Ascending aorta (tissue), 2 donors: ENCODE results near the gene OR2L2. TPM values are rescaled to one million over a fixed set of nuclear protein-coding genes. Genes with fewer than 3 reads are reported as not detected.

ENCODE experiments used
- DNase-seq, 2 donors: peaks; one replicate each; pipeline ENCODE4 v3.0.0-alpha.2; 2019; ENCODE audit warnings: low spot score in 2 of 2
- H3K27ac ChIP-seq, 2 donors: fragments of 200-600 bp; sonication (generic); one replicate each; pipeline ENCODE4 v1.5.1; 2016 to 2017; ENCODE audit warnings: mild to moderate bottlenecking in 1 of 2
- H3K27me3 ChIP-seq: fragments of 200-600 bp; sonication (generic); one replicate; pipeline ENCODE4 v1.5.1; 2017
- H3K36me3 ChIP-seq, 2 donors: fragments of 200-600 bp; sonication (generic); one replicate each; pipeline ENCODE4 v1.5.1; 2016
- H3K4me1 ChIP-seq, 2 donors: fragments of 200-600 bp; sonication (generic); one replicate each; pipeline ENCODE4 v1.5.1; 2016 to 2017; ENCODE audit warnings: mild to moderate bottlenecking in 1 of 2
- H3K4me3 ChIP-seq, 2 donors: fragments of 200-600 bp; sonication (generic); one replicate each; pipeline ENCODE4 v1.5.1; 2016 to 2017; ENCODE audit warnings: mild to moderate bottlenecking in 1 of 2
- H3K9me3 ChIP-seq, 2 donors: fragments of 200-600 bp; sonication (generic); one replicate each; pipeline ENCODE4 v1.5.1; 2016
- CTCF ChIP-seq, 3 experiments: fragments of 200-600 bp in 2 of 3; fragments of 450-650 bp in 1 of 3; sonication (generic) in 2 of 3; IDR thresholded peaks; one replicate each; pipeline ENCODE4 v1.5.1; 2016 to 2019; ENCODE audit warnings: antibody characterized with exemption in 3 of 3, mild to moderate bottlenecking in 1 of 3, moderate library complexity in 1 of 3
- intact Hi-C: fragments of 100-400 bp; cut with DNase I; formaldehyde crosslinking; loops from one replicate; pipeline ENCODE4 v1.15.1; 2023
- total RNA-seq: library from RNA; depleted of rRNA; stranded (reverse); fragments of >200 nt; gene quantifications from one replicate; pipeline ENCODE4 v1.1.0, GENCODE V29; 2016

Gene OR2L2
- total RNA-seq, 1 donor from 2014 or later = not detected

GRCh38 chr1:248009681-248010080, 20.2 kb upstream of the OR2L2 start:
- intact Hi-C loops = no loop called here
- no peak for TF ChIP-seq CTCF (IDR thresholded peaks at IDR 0.05)
- H3K36me3 ChIP-seq = no peaks in the 10 kb centered on the region
- no peak overlapping the region for H3K27ac ChIP-seq
- H3K27me3 ChIP-seq = no peaks in the 10 kb centered on the region
- no peak overlapping the region for H3K4me3 ChIP-seq
- no peaks in the 10 kb centered on the region for H3K4me1 ChIP-seq
- DNase-seq = no peak
- H3K9me3 ChIP-seq = peaks cover 0 to 14% of the 10 kb centered on the region in 2 donors

GRCh38 chr1:248013229-248013710, 16.6 kb upstream of the OR2L2 start, which contains the start of gene OR2L5:
TSS of gene OR2L5 (plus strand) at chr1:248013660. CDS start at chr1:248021948, 8,288 bp downstream.
- Histone ChIP-seq H3K36me3 (no peaks in the 10 kb centered on the region), H3K4me1 (no peaks in the 10 kb centered on the region), H3K27me3 (no peaks in the 10 kb centered on the region), H3K9me3 (peaks cover 0 to 14% of the 10 kb centered on the region in 2 donors), H3K27ac (no peak within 1 kb of the TSS), H3K4me3 (no peak within 1 kb of the TSS)
- intact Hi-C loops = no loop called here
- DNase-seq = no peak
- no peak for TF ChIP-seq CTCF (IDR thresholded peaks at IDR 0.05)

DNA sequence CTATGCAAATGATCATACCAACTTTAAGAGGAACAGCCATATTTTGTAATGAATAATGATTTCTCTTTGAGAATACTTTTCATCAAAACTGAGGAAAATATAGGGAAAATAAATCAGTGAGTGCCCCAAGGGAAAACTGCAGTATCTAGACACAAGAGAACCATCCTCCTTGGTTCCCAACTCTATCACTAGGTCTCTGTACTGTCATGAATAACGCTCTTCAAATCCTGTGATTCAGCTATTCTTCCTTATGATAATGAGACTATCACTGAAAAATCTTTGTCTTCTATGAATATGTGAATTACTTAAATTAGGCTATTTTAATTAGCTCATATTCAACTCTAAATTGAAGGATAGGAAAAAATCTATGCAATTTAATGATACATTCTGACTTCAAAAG, 14.1 kb upstream of the OR2L2 start:
- no peaks in the 10 kb centered on the region for H3K27me3 ChIP-seq

DNA sequence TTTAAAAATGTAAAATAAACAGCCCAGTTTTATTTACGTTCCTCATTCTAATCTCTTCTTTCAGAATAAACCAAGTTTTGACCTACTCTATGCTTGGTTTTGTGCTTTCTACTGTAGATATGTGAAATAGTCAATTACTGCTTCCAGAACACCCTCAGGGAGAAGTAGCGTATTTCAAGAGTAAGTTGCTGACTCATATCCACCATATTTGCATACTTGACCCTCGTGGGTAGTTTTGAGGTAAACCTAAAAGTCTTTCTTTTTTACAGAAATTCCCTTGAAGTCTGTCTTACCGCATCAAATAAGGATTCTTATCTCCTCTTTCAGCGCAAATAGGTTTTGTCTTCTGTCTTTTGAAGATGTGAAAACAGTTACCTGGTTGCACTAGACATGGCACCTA, 15.3 kb downstream of the OR2L2 start:
- no peaks in the 10 kb centered on the region for H3K36me3 ChIP-seq
- no peak for TF ChIP-seq CTCF (IDR thresholded peaks at IDR 0.05)
- intact Hi-C loops = no loop called here

More for the DNA sequence above, 14.1 kb upstream of the OR2L2 start:
- Histone ChIP-seq H3K36me3 (no peaks in the 10 kb centered on the region), H3K4me1 (no peaks in the 10 kb centered on the region), H3K27ac (no peak overlapping the region), H3K9me3 (no peaks in the 10 kb centered on the region), H3K4me3 (no peak overlapping the region)
- TF ChIP-seq CTCF (IDR thresholded peaks at IDR 0.05) = no peak
- intact Hi-C loops = no loop called here
- DNase-seq = no peak

DNA sequence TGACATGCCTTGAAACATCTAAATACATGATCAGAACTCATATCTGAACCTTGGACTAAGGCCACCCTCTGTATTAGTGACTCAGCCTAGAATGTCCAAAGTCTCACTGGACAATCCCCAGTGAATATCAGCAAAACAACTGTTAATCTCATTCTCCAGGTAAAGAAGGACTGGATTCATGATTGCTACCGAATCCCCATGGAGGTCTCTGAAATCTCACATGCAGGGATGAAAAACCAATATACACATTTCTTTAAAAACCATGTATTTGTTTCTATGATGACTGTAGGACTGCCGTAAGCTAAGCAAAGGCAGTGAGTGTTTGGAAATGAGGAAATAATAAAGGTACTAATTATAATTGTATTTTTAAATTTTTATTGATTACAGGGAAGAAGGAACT, 16.7 kb downstream of the OR2L2 start, which contains the start of gene OR2L3:
OR2L3 (plus strand) TSS at position 301 of the 400 bp plus-strand sequence. CDS start 13,846 bp downstream, outside the sequence.
- Histone ChIP-seq H3K9me3 (no peaks in the 10 kb centered on the region), H3K4me3 (no peak within 1 kb of the TSS), H3K27ac (no peak within 1 kb of the TSS), H3K27me3 (no peaks in the 10 kb centered on the region), H3K36me3 (no peaks in the 10 kb centered on the region), H3K4me1 (no peaks in the 10 kb centered on the region)
- DNase-seq = no peak
- intact Hi-C loops = no loop called here
- no peak for TF ChIP-seq CTCF (IDR thresholded peaks at IDR 0.05)

More for the DNA sequence above, 15.3 kb downstream of the OR2L2 start:
- Histone ChIP-seq H3K27ac (no peak overlapping the region), H3K4me3 (no peak overlapping the region), H3K4me1 (no peaks in the 10 kb centered on the region), H3K27me3 (no peaks in the 10 kb centered on the region), H3K9me3 (no peaks in the 10 kb centered on the region)
- DNase-seq = no peak

DNA sequence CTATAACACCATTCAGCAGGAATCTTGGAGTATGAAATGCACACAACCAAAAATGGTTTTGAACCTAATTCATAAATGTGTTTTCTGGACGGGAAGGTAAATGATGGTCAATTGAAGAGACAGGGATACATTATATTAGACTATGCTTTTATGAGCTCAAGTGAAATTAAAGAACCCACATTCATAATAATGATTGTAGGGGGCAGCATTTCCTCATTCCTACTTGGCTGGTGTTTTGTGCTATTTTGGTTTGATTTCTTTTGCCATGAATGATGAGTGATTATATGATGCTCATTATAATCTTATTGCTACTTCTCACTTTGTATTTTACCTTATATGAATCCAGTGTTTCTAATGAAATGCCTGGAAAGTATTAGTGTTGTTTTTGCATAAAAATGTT, 17.1 kb downstream of the OR2L2 start:
- intact Hi-C loops = no loop called here
- Histone ChIP-seq H3K36me3 (no peaks in the 10 kb centered on the region), H3K27ac (no peak overlapping the region), H3K4me1 (no peaks in the 10 kb centered on the region), H3K27me3 (no peaks in the 10 kb centered on the region), H3K4me3 (no peak overlapping the region), H3K9me3 (no peaks in the 10 kb centered on the region)
- DNase-seq = no peak
- no peak for TF ChIP-seq CTCF (IDR thresholded peaks at IDR 0.05)
